HepG2 (cell line): ENCODE data around the gene ATP2B2.

Experiments used
- CHD4 ChIP-seq: fragments of 200-600 bp; sonication (generic); IDR thresholded peaks from 2 replicates; pipeline ENCODE4 v1.7.0; 2017; ENCODE audit warnings: mild to moderate bottlenecking, low read length, borderline replicate concordance
- ZBTB40 ChIP-seq, 2 experiments: fragments of 450-650 bp in 1 of 2; sonication (generic) in 1 of 2; formaldehyde crosslinking in 1 of 2; IDR thresholded peaks; 2 replicates each; pipeline versions ENCODE4 v1.6.1 to v1.8.0; 2016 to 2022; ENCODE audit warnings: antibody characterized with exemption in 1 of 2, mild to moderate bottlenecking in 1 of 2, missing genetic modification reagents in 1 of 2

DNA sequence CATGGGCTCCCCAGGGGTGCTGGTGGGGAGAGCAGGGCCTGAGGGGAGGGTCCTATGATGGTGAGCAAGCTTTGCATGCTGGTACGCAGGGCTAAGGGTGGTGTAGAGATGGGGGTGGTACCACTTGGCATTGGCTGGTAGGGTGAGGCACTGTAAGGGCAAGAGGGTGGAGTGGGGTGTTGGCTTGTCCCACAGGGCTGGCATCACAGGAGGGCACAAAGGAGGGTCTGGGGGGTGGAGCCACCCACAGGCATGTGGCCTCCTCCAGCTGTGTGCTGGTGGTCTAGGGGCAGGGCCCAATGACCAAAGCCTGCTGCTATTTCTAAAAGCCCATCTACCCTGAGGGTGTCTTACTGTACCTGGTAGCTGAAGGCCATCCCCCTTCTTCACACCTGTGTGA lies 119.3 kb downstream of the ATP2B2 start:
- TF ChIP-seq CHD4: no peak
- no peak for TF ChIP-seq ZBTB40 (IDR thresholded peaks at IDR 0.05)
- TF ChIP-seq ZBTB40 (CRISPR knock-in tag; IDR thresholded peaks at IDR 0.05): no peak
